GM12878 (cell line): Measurements from ENCODE around the gene GABBR1. TPM values are rescaled to one million over a fixed set of nuclear protein-coding genes. Genes with fewer than 3 reads are reported as not detected.

Experiments
- ATAC-seq: fragments of 200-7000 bp; cut with Tn5 transposase; 3 replicates; pipeline ENCODE4 v1.9.1; 2020; ENCODE audit warnings: mild to moderate bottlenecking, moderate library complexity
- BruUV-seq: library from RNA; stranded (reverse); fragments of 400-500 nt; replicated peaks from 2 replicates; lab custom pipeline; 2021; lab: Mats Ljungman, UMichigan
- CTCF ChIA-PET: fragments of 300-600 bp; sonication (Branson Sonifier 250); formaldehyde crosslinking; extraction: SDS; loops from one replicate; lab custom pipeline; 2021; ENCODE audit warnings: inconsistent platforms; lab: Yijun Ruan, JAX
- POLR2A ChIA-PET: fragments of 350-600 bp; formaldehyde crosslinking; extraction: SDS; loops from one replicate; lab custom pipeline; 2021; ENCODE audit warnings: inconsistent platforms; lab: Charles Lee
- RAD21 ChIA-PET: fragments of 300-600 bp; sonication (Branson Sonifier 250); formaldehyde crosslinking; loops from one replicate; lab custom pipeline; 2023; ENCODE audit warnings: antibody characterized with exemption; ENCODE audit not compliant: unreplicated experiment; lab: Charles Lee
- SMC1A ChIA-PET: fragments of 300-600 bp; sonication (Branson Sonifier 250); formaldehyde crosslinking; loops from one replicate; lab custom pipeline; 2023; ENCODE audit not compliant: unreplicated experiment, uncharacterized antibody; lab: Charles Lee
- DNase-seq: peaks from one replicate; pipeline ENCODE4 v3.0.0-alpha.2; 2011; ENCODE audit warnings: low read depth, low spot score
- FAIRE-seq: peaks from 3 replicates; lab custom pipeline; 2011; peaks lifted over from hg19 to GRCh38; lab: Jason Lieb, UNC
- H2AFZ ChIP-seq: 2 replicates; pipeline ENCODE4 v1.6.0; 2011; ENCODE audit warnings: low read depth, low read length, control low read depth; ENCODE audit not compliant: control insufficient read depth
- H3K27ac ChIP-seq: 2 replicates; pipeline ENCODE4 v1.5.1; 2011; ENCODE audit warnings: control low read depth; ENCODE audit not compliant: control insufficient read depth, insufficient read depth
- H3K27me3 ChIP-seq, 2 experiments: replicated peaks in 1 of 2; 2 replicates each; pipeline versions ENCODE4 v1.6.0 to v1.6.1; 2011; ENCODE audit warnings: low read length in 1 of 2; ENCODE audit not compliant: control insufficient read depth in 2 of 2, insufficient read depth in 2 of 2
- H3K36me3 ChIP-seq, 2 experiments: 2 replicates each; pipeline ENCODE4 v1.5.1; 2011; ENCODE audit warnings: low read length in 1 of 2; ENCODE audit not compliant: control insufficient read depth in 2 of 2, insufficient read depth in 2 of 2
- H3K4me1 ChIP-seq: 2 replicates; pipeline ENCODE4 v1.6.1; 2011; ENCODE audit warnings: mild to moderate bottlenecking, low read length, moderate library complexity, mixed read lengths; ENCODE audit not compliant: control insufficient read depth, insufficient read depth
- H3K4me2 ChIP-seq: 2 replicates; pipeline ENCODE4 v1.6.0; 2011; ENCODE audit warnings: control low read depth; ENCODE audit not compliant: control insufficient read depth, insufficient read depth
- H3K4me3 ChIP-seq: fragments of 200-600 bp; sonication (generic); 2 replicates; pipeline ENCODE4 v1.5.1; 2016
- H3K79me2 ChIP-seq: 2 replicates; pipeline ENCODE4 v1.6.0; 2011; ENCODE audit warnings: low read length; ENCODE audit not compliant: control insufficient read depth, insufficient read depth
- H3K9ac ChIP-seq: 2 replicates; pipeline ENCODE4 v1.8.0; 2011; ENCODE audit warnings: low read length, control low read depth, mixed read lengths; ENCODE audit not compliant: control insufficient read depth, insufficient read depth
- H3K9me3 ChIP-seq: replicated peaks from 3 replicates; pipeline ENCODE4 v1.5.1; 2011; ENCODE audit warnings: mild to moderate bottlenecking, low read length; ENCODE audit not compliant: control insufficient read depth, insufficient read depth
- H4K20me1 ChIP-seq: 2 replicates; pipeline ENCODE4 v1.6.0; 2011; ENCODE audit not compliant: control insufficient read depth, insufficient read depth
- CBFB ChIP-seq: IDR thresholded peaks from 2 replicates; pipeline ENCODE4 v1.6.1; 2016; ENCODE audit warnings: antibody characterized with exemption, low read depth
- EZH2 ChIP-seq: IDR thresholded peaks from 2 replicates; pipeline ENCODE4 v1.6.1; 2012; ENCODE audit warnings: low read depth, mild to moderate bottlenecking, control low read depth, inconsistent platforms, low read length, borderline replicate concordance; ENCODE audit not compliant: control insufficient read depth
- HDAC6 ChIP-seq: fragments of 200-600 bp; sonication (generic); IDR thresholded peaks from one replicate; pipeline ENCODE4 v1.8.0; 2017; ENCODE audit warnings: antibody characterized with exemption; ENCODE audit not compliant: unreplicated experiment
- IRF4 ChIP-seq: IDR thresholded peaks from 2 replicates; pipeline ENCODE4 v1.6.1; 2011; ENCODE audit warnings: low read depth, low read length
- NR2C2 ChIP-seq: IDR thresholded peaks from 2 replicates; pipeline ENCODE4 v1.6.1; 2011; ENCODE audit warnings: borderline replicate concordance, low read depth; ENCODE audit not compliant: control insufficient read depth, insufficient read length
- POLR2AphosphoS2 ChIP-seq: IDR thresholded peaks from 2 replicates; pipeline ENCODE4 v1.6.1; 2011; ENCODE audit warnings: low read depth, mild to moderate bottlenecking, low read length, improper control_type of control experiment, moderate library complexity
- POLR2AphosphoS5 ChIP-seq: IDR thresholded peaks from 2 replicates; pipeline ENCODE4 v1.6.1; 2011; ENCODE audit warnings: mild to moderate bottlenecking, low read length, inconsistent platforms
- RFX5 ChIP-seq: IDR thresholded peaks from 2 replicates; pipeline ENCODE4 v1.6.1; 2011; ENCODE audit warnings: low read depth, low read length, improper control_type of control experiment
- SREBF1 ChIP-seq: IDR thresholded peaks from 2 replicates; pipeline ENCODE4 v1.6.1; 2012; ENCODE audit warnings: mild to moderate bottlenecking, low read length
- STAT1 ChIP-seq: fragments of 450-650 bp; conservative IDR thresholded peaks from 2 replicates; pipeline ENCODE4 v1.6.1; 2014; ENCODE audit warnings: antibody characterized with exemption, mild to moderate bottlenecking
- YBX1 ChIP-seq: fragments of 450-650 bp; IDR thresholded peaks from 2 replicates; pipeline ENCODE4 v1.6.1; 2016; ENCODE audit warnings: antibody characterized with exemption
- YY1 ChIP-seq: IDR thresholded peaks from 2 replicates; pipeline ENCODE4 v1.6.1; 2011; ENCODE audit warnings: low read depth, mild to moderate bottlenecking, low read length
- WGBS: methylation state at CpG from one replicate; pipeline ENCODE4 v1.1.6; 2016; ENCODE audit warnings: low lambda C conversion rate; ENCODE audit not compliant: insufficient replicate concordance, insufficient coverage; ENCODE audit errors: missing lambda C conversion rate; 5-methylcytosine and 5-hydroxymethylcytosine counted together
- in situ Hi-C: fragments of 300-500 bp; cut with MboI; formaldehyde crosslinking; loops from 9 replicates; pipeline ENCODE4 v1.14.3; 2018; ENCODE audit warnings: mixed read lengths
- intact Hi-C: fragments of 100-400 bp; cut with micrococcal nuclease; formaldehyde crosslinking; loops from one replicate; pipeline ENCODE4 v1.14.2; 2022; ENCODE audit not compliant: unreplicated experiment
- polyA plus RNA-seq, 11 experiments: library from polyadenylated mRNA; depleted of rRNA in 4 of 11; unstranded in 6 of 11; stranded (reverse) in 5 of 11; fragments of >200 nt; fragmentation: Nextera tagmentation in 4 of 11; fragmentation: Illumina TruSeq in 1 of 11; extraction: Ambion mirVana in 4 of 11; extraction: Trizol in 1 of 11; gene quantifications; 1 replicate in 1 of 11; 2 replicates in 10 of 11; pipeline versions ENCODE4 v1.2.1 to v1.2.3, GENCODE V29; 2011 to 2016; ENCODE audit warnings: inconsistent platforms in 2 of 11, missing spikeins in 2 of 11, low read depth in 1 of 11
- total RNA-seq, 4 experiments: library from RNA; depleted of rRNA in 3 of 4; stranded (reverse); fragments of >200 nt in 3 of 4; fragmentation: Illumina TruSeq in 1 of 4; extraction: Trizol in 1 of 4; gene quantifications; 2 replicates each; pipeline versions ENCODE4 v1.2.1 to v1.2.3, GENCODE V29; 2013 to 2021
- TF ChIP-seq, protein P1 (sequence below): IDR thresholded peaks from 2 replicates; pipeline ENCODE4 v1.6.1; 2012; ENCODE audit warnings: low read length, inconsistent platforms
- TF ChIP-seq, protein P2 (sequence below): fragments of 150-350 bp; IDR thresholded peaks from 2 replicates; pipeline ENCODE4 v1.6.1; 2014; ENCODE audit warnings: mild to moderate bottlenecking, low read depth, low read length
- TF ChIP-seq, protein P3 (sequence below): fragments of 450-650 bp; IDR thresholded peaks from 2 replicates; pipeline ENCODE4 v1.6.1; 2017; ENCODE audit warnings: mild to moderate bottlenecking, moderate library complexity

The GABBR1 gene
- total and polyA plus RNA-seq, 10 of the 15 experiments (the other 5 are each of a cell fraction or from before 2014, with no cell fraction given), result 0.11 to 5.2 (median 1.0) TPM

DNA sequence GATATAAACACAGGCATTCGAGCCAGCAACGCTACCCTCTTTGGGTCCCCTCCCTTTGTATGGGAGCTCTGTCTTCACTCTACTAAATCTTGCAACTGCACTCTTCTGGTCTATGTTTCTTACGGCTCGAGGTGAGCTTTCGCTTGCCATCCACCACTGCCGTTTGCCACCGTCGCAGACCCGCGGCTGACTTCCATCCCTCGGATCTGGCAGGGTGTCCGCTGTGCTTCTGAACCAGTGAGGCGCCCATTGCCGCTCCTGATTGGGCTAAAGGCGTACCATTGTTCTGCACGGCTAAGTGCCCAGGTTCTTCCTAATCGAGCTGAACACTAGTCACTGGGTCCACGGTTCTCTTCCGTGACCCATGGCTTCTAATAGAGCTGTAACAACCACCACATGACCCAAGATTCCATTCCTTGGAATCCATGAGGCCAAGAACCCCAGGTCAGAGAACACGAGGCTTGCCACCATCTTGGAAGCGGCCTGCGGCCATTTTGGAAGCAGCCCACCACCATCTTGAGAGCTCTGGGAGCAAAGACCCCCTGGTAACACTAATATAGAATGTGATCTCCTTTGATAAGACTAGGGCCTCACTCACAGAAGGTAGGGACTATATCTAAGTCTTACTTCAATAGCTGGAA, 74.4 kb downstream of the GABBR1 start:
- ChIA-PET SMC1A (interaction anchor here (0.9 to 1.3 kb wide), 2 partner anchors 9 to 12 kb away, joined by 3 read pairs; no protein-coding TSS in a partner anchor), RAD21 (interaction anchor here (0.6 to 1.0 kb wide), 2 partner anchors 8 to 50 kb away, joined by 3 read pairs; a partner anchor contains a TSS), POLR2A (no interaction called here), CTCF (interaction anchor here (0.6 to 1.6 kb wide), 7 partner anchors 12 to 384 kb away, joined by 3 to 4 read pairs (median 3); partner anchors contain the start of gene OR2H2)
- H3K9ac ChIP-seq, result no peak overlapping the region
- FAIRE-seq (no peak), ATAC-seq (no peak), DNase-seq (no peak)
- H3K27ac ChIP-seq, result no peak overlapping the region
- H3K4me2 ChIP-seq, result no peak overlapping the region
- H2AFZ ChIP-seq, result no peak overlapping the region
- H3K9me3 ChIP-seq, result no peaks in the 10 kb centered on the region; the same call in 2 of the 3 replicates
- H3K79me2 ChIP-seq, result no peaks in the 10 kb centered on the region
- intact Hi-C loops (no loop called here), in situ Hi-C loops (no loop called here)
- 0 out of 2 replicates have a peak, but pooled peaks cover 2% of the 10 kb centered on the region for H3K4me1 ChIP-seq
- WGBS, result 50% methylated on average over 22 of the region's 22 CpGs
- no peaks in the 10 kb centered on the region for H4K20me1 ChIP-seq
- 0 out of 2 replicates have a peak overlapping the region, but pooled peaks have one; percentile 30 for H3K4me3 ChIP-seq
- BruUV-seq, result no TSS peak
- no peaks in the 10 kb centered on the region for H3K36me3 ChIP-seq
- H3K27me3 ChIP-seq, result peaks cover 1 to 5% of the 10 kb centered on the region in 2 experiments; a peak in 1 of 4 replicates
- TF ChIP-seq SREBF1 (no peak), YY1 (peak; percentile 88), POLR2AphosphoS2 (no peak), STAT1 (no peak), IRF4 (no peak), CBFB (no peak), RFX5 (no peak), HDAC6 (no peak), YBX1 (no peak), EZH2 (no peak), NR2C2 (no peak), POLR2AphosphoS5 (0 out of 2 replicates have a peak, but pooled peaks have one; percentile 13)
- TF ChIP-seq, protein P1, sequence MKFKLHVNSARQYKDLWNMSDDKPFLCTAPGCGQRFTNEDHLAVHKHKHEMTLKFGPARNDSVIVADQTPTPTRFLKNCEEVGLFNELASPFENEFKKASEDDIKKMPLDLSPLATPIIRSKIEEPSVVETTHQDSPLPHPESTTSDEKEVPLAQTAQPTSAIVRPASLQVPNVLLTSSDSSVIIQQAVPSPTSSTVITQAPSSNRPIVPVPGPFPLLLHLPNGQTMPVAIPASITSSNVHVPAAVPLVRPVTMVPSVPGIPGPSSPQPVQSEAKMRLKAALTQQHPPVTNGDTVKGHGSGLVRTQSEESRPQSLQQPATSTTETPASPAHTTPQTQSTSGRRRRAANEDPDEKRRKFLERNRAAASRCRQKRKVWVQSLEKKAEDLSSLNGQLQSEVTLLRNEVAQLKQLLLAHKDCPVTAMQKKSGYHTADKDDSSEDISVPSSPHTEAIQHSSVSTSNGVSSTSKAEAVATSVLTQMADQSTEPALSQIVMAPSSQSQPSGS, result no peak
- TF ChIP-seq, protein P2, sequence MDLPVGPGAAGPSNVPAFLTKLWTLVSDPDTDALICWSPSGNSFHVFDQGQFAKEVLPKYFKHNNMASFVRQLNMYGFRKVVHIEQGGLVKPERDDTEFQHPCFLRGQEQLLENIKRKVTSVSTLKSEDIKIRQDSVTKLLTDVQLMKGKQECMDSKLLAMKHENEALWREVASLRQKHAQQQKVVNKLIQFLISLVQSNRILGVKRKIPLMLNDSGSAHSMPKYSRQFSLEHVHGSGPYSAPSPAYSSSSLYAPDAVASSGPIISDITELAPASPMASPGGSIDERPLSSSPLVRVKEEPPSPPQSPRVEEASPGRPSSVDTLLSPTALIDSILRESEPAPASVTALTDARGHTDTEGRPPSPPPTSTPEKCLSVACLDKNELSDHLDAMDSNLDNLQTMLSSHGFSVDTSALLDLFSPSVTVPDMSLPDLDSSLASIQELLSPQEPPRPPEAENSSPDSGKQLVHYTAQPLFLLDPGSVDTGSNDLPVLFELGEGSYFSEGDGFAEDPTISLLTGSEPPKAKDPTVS, result no peak
- TF ChIP-seq, protein P3, sequence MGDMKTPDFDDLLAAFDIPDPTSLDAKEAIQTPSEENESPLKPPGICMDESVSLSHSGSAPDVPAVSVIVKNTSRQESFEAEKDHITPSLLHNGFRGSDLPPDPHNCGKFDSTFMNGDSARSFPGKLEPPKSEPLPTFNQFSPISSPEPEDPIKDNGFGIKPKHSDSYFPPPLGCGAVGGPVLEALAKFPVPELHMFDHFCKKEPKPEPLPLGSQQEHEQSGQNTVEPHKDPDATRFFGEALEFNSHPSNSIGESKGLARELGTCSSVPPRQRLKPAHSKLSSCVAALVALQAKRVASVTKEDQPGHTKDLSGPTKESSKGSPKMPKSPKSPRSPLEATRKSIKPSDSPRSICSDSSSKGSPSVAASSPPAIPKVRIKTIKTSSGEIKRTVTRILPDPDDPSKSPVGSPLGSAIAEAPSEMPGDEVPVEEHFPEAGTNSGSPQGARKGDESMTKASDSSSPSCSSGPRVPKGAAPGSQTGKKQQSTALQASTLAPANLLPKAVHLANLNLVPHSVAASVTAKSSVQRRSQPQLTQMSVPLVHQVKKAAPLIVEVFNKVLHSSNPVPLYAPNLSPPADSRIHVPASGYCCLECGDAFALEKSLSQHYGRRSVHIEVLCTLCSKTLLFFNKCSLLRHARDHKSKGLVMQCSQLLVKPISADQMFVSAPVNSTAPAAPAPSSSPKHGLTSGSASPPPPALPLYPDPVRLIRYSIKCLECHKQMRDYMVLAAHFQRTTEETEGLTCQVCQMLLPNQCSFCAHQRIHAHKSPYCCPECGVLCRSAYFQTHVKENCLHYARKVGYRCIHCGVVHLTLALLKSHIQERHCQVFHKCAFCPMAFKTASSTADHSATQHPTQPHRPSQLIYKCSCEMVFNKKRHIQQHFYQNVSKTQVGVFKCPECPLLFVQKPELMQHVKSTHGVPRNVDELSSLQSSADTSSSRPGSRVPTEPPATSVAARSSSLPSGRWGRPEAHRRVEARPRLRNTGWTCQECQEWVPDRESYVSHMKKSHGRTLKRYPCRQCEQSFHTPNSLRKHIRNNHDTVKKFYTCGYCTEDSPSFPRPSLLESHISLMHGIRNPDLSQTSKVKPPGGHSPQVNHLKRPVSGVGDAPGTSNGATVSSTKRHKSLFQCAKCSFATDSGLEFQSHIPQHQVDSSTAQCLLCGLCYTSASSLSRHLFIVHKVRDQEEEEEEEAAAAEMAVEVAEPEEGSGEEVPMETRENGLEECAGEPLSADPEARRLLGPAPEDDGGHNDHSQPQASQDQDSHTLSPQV, result no peak
